ENCODE data around the gene PLEKHM2.

- TF ChIP-seq GATA2 (IDR thresholded peaks at IDR 0.05; ENCODE audit: low read depth, low read length) = no peak
- no peak for TF ChIP-seq GATA3 (IDR thresholded peaks at IDR 0.05; ENCODE audit: low read depth, low read length)
These were observed 83.8 kb downstream of the PLEKHM2 start for GRCh38 chr1:15767941-15768340.

Measured in SH-SY5Y (cell line).